Measurements from ENCODE around the gene ARHGEF28. TPM values are rescaled to one million over a fixed set of nuclear protein-coding genes. Genes with fewer than 3 reads are reported as not detected.

Gene ARHGEF28
- total and polyA plus RNA-seq, 2 of the 13 experiments (the other 11 are each of a cell fraction or from before 2014, with no cell fraction given): 17.4 to 34.1 TPM

Small RNA genes lying within 50 kb of the gene (small RNA-seq; reads per million reads assigned to genes)
- gene RNU7-196P (ENCODE audit: insufficient read depth in 2 of 3, insufficient read length in 3 of 3, low read depth in 2 of 3, low replicate concordance in 1 of 3): 0 reads per million in 3 experiments

Other genes with a start within 250 kb of the ARHGEF28 start
- gene FOXD1, start 177.4 kb upstream of the ARHGEF28 start, total RNA-seq (2016; rRNA removed; fragmentation: Illumina TruSeq; extraction: Trizol): 0.04 TPM in 1 of 2 replicates, not detected in the other
- 0.04 and 0.05 TPM in 2 replicates for gene FOXD1, start 177.4 kb upstream of the ARHGEF28 start, polyA plus RNA-seq (2011; rRNA removed)
- gene BTF3, start 127.8 kb upstream of the ARHGEF28 start, total RNA-seq (2016; rRNA removed; fragmentation: Illumina TruSeq; extraction: Trizol): 698 and 836 TPM in 2 replicates
- 471 and 557 TPM in 2 replicates for gene BTF3, start 127.8 kb upstream of the ARHGEF28 start, polyA plus RNA-seq (2011; rRNA removed)
- gene ANKRA2, start 60.6 kb upstream of the ARHGEF28 start, total RNA-seq (2016; rRNA removed; fragmentation: Illumina TruSeq; extraction: Trizol): 20.4 and 23.6 TPM in 2 replicates
- 29.4 and 33.6 TPM in 2 replicates for gene ANKRA2, start 60.6 kb upstream of the ARHGEF28 start, polyA plus RNA-seq (2011; rRNA removed)
- 35.8 and 45.2 TPM in 2 replicates for gene UTP15, start 60.5 kb upstream of the ARHGEF28 start, total RNA-seq (2016; rRNA removed; fragmentation: Illumina TruSeq; extraction: Trizol)
- 6.6 and 7.3 TPM in 2 replicates for gene UTP15, start 60.5 kb upstream of the ARHGEF28 start, polyA plus RNA-seq (2011; rRNA removed)